Astrocyte (in vitro differentiated cells and primary cell): ENCODE measurements around the gene KLRC1. TPM values are rescaled to one million over a fixed set of nuclear protein-coding genes. Genes with fewer than 3 reads are reported as not detected.

Source experiments
- DNase-seq: peaks from one replicate; pipeline ENCODE4 v3.0.0-alpha.2; 2010; ENCODE audit warnings: low read depth
- FAIRE-seq: peaks from 2 replicates; lab custom pipeline; 2011; peaks lifted over from hg19 to GRCh38; lab: Jason Lieb, UNC
- H2AFZ ChIP-seq: 2 replicates; pipeline ENCODE4 v1.6.0; 2012; ENCODE audit warnings: low read depth, low read length, inconsistent platforms
- H3K27ac ChIP-seq: 2 replicates; pipeline ENCODE4 v1.5.1; 2011; ENCODE audit warnings: low read depth, low read length, inconsistent platforms
- H3K27me3 ChIP-seq: 2 replicates; pipeline ENCODE4 v1.6.0; 2011; ENCODE audit warnings: low read length, inconsistent platforms; ENCODE audit not compliant: insufficient read depth
- H3K36me3 ChIP-seq: 2 replicates; pipeline ENCODE4 v1.5.1; 2011; ENCODE audit warnings: low read length, inconsistent platforms; ENCODE audit not compliant: insufficient read depth
- H3K4me1 ChIP-seq: 2 replicates; pipeline ENCODE4 v1.5.1; 2011; ENCODE audit warnings: low read length, inconsistent platforms; ENCODE audit not compliant: insufficient read depth
- H3K4me2 ChIP-seq: 2 replicates; pipeline ENCODE4 v1.6.0; 2012; ENCODE audit warnings: low read length, inconsistent platforms
- H3K4me3 ChIP-seq: 2 replicates; pipeline ENCODE4 v1.5.1; 2011; ENCODE audit warnings: low read depth, mild to moderate bottlenecking, low read length, inconsistent platforms; ENCODE audit not compliant: insufficient read depth
- H3K79me2 ChIP-seq: 2 replicates; pipeline ENCODE4 v1.6.0; 2012; ENCODE audit warnings: mild to moderate bottlenecking, low read length, inconsistent platforms; ENCODE audit not compliant: insufficient read depth
- H3K9ac ChIP-seq: 2 replicates; pipeline ENCODE4 v1.6.0; 2012; ENCODE audit warnings: mild to moderate bottlenecking, low read length, inconsistent platforms
- H3K9me3 ChIP-seq: 2 replicates; pipeline ENCODE4 v1.5.1; 2012; ENCODE audit warnings: low read depth, mild to moderate bottlenecking, low read length, inconsistent platforms; ENCODE audit not compliant: insufficient read depth
- H4K20me1 ChIP-seq: 2 replicates; pipeline ENCODE4 v1.6.0; 2012; ENCODE audit warnings: low read length, inconsistent platforms; ENCODE audit not compliant: insufficient read depth
- H3K27ac Mint-ChIP-seq: one replicate; pipeline ENCODE4 v1.8.0; 2021; ENCODE audit warnings: mild to moderate bottlenecking, mixed read lengths; ENCODE audit not compliant: unreplicated experiment
- H3K27me3 Mint-ChIP-seq: one replicate; pipeline ENCODE4 v1.8.0; 2021; ENCODE audit warnings: low read depth, mixed read lengths; ENCODE audit not compliant: unreplicated experiment
- H3K36me3 Mint-ChIP-seq: one replicate; pipeline ENCODE4 v1.8.0; 2021; ENCODE audit warnings: low read depth, mixed read lengths; ENCODE audit not compliant: unreplicated experiment
- H3K4me1 Mint-ChIP-seq: one replicate; pipeline ENCODE4 v1.8.0; 2021; ENCODE audit warnings: low read depth, mixed read lengths; ENCODE audit not compliant: unreplicated experiment
- H3K4me3 Mint-ChIP-seq: one replicate; pipeline ENCODE4 v1.8.0; 2021; ENCODE audit warnings: mild to moderate bottlenecking, moderate library complexity, mixed read lengths; ENCODE audit not compliant: unreplicated experiment
- H3K9me3 Mint-ChIP-seq: one replicate; pipeline ENCODE4 v1.8.0; 2021; ENCODE audit warnings: mild to moderate bottlenecking, mixed read lengths; ENCODE audit not compliant: unreplicated experiment
- EZH2 ChIP-seq: IDR thresholded peaks from 2 replicates; pipeline ENCODE4 v1.6.1; 2012; ENCODE audit warnings: mild to moderate bottlenecking, low read length, inconsistent platforms; ENCODE audit not compliant: insufficient read depth
- total RNA-seq: library from RNA; stranded (reverse); gene quantifications from 2 replicates; pipeline ENCODE4 v1.2.1, GENCODE V29; 2021
- TF ChIP-seq, protein P1 (sequence below): IDR thresholded peaks from 2 replicates; pipeline ENCODE4 v1.5.1; 2011; ENCODE audit warnings: low read depth, mild to moderate bottlenecking, inconsistent platforms, low read length, moderate library complexity; ENCODE audit not compliant: insufficient read depth

The KLRC1 gene
- total RNA-seq, 1 donor from 2014 or later: not detected

DNA sequence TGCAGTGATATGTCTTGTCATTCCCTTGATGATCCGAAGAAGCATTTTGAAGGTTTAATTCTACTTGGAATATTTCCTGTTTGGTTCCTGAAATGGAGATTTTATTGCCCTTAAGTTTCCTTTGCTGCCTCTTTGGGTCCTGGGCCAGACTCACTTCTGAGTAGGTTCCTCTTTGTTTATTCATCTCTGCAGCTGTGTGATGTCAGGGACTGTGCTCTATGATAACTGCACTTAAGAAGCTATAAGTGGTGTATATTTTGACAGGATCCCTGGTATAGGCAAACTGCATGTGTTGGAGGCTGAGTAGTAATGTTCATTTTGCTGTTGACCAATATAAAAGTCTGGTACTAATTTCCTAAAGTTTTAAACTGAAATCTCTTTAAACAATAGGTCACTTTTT, 43.8 kb downstream of the KLRC1 start, which contains the start of gene KLRC4:
Gene KLRC4 (minus strand): TSS at position 366 of the 400 bp plus-strand sequence. CDS start 182 bp downstream, at position 184.
- Histone ChIP-seq H4K20me1 (no peaks in the 10 kb centered on the region), H3K9ac (no peak within 1 kb of the TSS), H3K79me2 (no peaks in the 10 kb centered on the region), H3K9me3 (no peaks in the 10 kb centered on the region), H3K27me3 (no peaks in the 10 kb centered on the region), H3K4me1 (no peaks in the 10 kb centered on the region), H3K36me3 (no peaks in the 10 kb centered on the region), H3K4me3 (no peak within 1 kb of the TSS), H3K27ac (no peak within 1 kb of the TSS), H2AFZ (no peak within 1 kb of the TSS), H3K4me2 (no peak within 1 kb of the TSS)
- Mint-ChIP-seq H3K36me3 (no peaks in the 10 kb centered on the region), H3K9me3 (no peaks in the 10 kb centered on the region), H3K4me3 (no peak within 1 kb of the TSS), H3K4me1 (peaks cover 5% of the 10 kb centered on the region), H3K27me3 (no peaks in the 10 kb centered on the region), H3K27ac (no peak within 1 kb of the TSS)
- FAIRE-seq (no peak), DNase-seq (no peak)
- no peak for TF ChIP-seq EZH2
- TF ChIP-seq, protein P1, sequence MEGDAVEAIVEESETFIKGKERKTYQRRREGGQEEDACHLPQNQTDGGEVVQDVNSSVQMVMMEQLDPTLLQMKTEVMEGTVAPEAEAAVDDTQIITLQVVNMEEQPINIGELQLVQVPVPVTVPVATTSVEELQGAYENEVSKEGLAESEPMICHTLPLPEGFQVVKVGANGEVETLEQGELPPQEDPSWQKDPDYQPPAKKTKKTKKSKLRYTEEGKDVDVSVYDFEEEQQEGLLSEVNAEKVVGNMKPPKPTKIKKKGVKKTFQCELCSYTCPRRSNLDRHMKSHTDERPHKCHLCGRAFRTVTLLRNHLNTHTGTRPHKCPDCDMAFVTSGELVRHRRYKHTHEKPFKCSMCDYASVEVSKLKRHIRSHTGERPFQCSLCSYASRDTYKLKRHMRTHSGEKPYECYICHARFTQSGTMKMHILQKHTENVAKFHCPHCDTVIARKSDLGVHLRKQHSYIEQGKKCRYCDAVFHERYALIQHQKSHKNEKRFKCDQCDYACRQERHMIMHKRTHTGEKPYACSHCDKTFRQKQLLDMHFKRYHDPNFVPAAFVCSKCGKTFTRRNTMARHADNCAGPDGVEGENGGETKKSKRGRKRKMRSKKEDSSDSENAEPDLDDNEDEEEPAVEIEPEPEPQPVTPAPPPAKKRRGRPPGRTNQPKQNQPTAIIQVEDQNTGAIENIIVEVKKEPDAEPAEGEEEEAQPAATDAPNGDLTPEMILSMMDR: no peak

DNA sequence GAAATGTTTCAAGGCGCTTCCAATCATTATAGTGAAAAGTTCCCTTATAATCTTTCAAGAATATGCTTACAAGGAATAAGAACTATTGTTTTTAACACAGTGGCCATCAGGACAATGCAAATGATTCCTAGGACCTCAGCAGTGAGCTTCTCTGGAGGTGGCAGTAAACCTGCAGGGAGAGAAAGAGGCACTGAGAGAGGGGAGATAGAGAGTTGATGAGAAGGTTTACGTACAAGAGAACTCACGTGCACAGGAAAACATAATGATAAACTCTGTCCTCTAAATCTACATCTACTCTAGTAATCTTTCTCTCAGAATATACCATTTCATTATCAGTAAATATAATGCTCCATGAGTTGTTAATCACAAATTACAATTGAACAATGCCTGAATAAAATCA, 44.3 kb downstream of the KLRC1 start:
- H3K27ac Mint-ChIP-seq: no peak overlapping the region
- H3K9me3 ChIP-seq: no peaks in the 10 kb centered on the region
- TF ChIP-seq, protein P1: no peak
- no peak for TF ChIP-seq EZH2

GRCh38 chr12:10406725-10407124, 46.5 kb downstream of the KLRC1 start:
- Histone ChIP-seq H3K9me3 (no peaks in the 10 kb centered on the region), H3K9ac (no peak overlapping the region), H3K27ac (no peak overlapping the region), H3K4me1 (no peaks in the 10 kb centered on the region), H3K4me2 (no peak overlapping the region), H3K4me3 (no peak overlapping the region), H3K36me3 (no peaks in the 10 kb centered on the region), H3K27me3 (no peaks in the 10 kb centered on the region), H3K79me2 (no peaks in the 10 kb centered on the region), H4K20me1 (no peaks in the 10 kb centered on the region), H2AFZ (no peak overlapping the region)
- H3K9me3 Mint-ChIP-seq: no peaks in the 10 kb centered on the region
- FAIRE-seq (no peak), DNase-seq (no peak)
- H3K27ac Mint-ChIP-seq: no peak overlapping the region
- H3K36me3 Mint-ChIP-seq: no peaks in the 10 kb centered on the region
- H3K27me3 Mint-ChIP-seq: no peaks in the 10 kb centered on the region
- no peak for TF ChIP-seq EZH2
- TF ChIP-seq, protein P1: no peak
- H3K4me1 Mint-ChIP-seq: peaks cover 5% of the 10 kb centered on the region
- H3K4me3 Mint-ChIP-seq: no peak overlapping the region

More for the DNA sequence above, 44.3 kb downstream of the KLRC1 start:
- H3K9me3 Mint-ChIP-seq: no peaks in the 10 kb centered on the region
- Histone ChIP-seq H3K36me3 (no peaks in the 10 kb centered on the region), H3K9ac (no peak overlapping the region), H3K4me2 (no peak overlapping the region), H3K27ac (no peak overlapping the region), H3K4me3 (no peak overlapping the region), H2AFZ (no peak overlapping the region), H3K27me3 (no peaks in the 10 kb centered on the region), H3K79me2 (no peaks in the 10 kb centered on the region), H3K4me1 (no peaks in the 10 kb centered on the region), H4K20me1 (no peaks in the 10 kb centered on the region)
- DNase-seq: no peak
- H3K4me1 Mint-ChIP-seq: peaks cover 5% of the 10 kb centered on the region
- no peaks in the 10 kb centered on the region for H3K27me3 Mint-ChIP-seq
- FAIRE-seq: no peak
- H3K4me3 Mint-ChIP-seq: no peak overlapping the region
- H3K36me3 Mint-ChIP-seq: no peaks in the 10 kb centered on the region
